Panc1 (cell line): ENCODE results near the gene IGF2R. TPM values are rescaled to one million over a fixed set of nuclear protein-coding genes. Genes with fewer than 3 reads are reported as not detected.

ENCODE experiments used
- ATAC-seq: fragments of 200-7000 bp; cut with Tn5 transposase; 2 replicates; pipeline ENCODE4 v1.9.1; 2020; ENCODE audit warnings: mild to moderate bottlenecking, moderate library complexity
- BruUV-seq: library from RNA; stranded (reverse); fragments of 400-500 nt; replicated peaks from 2 replicates; lab custom pipeline; 2021; lab: Mats Ljungman, UMichigan
- CTCF ChIA-PET: fragments of 300-600 bp; sonication (Branson Sonifier 250); formaldehyde crosslinking; loops from one replicate; lab custom pipeline; 2022; ENCODE audit warnings: antibody characterized with exemption; lab: Charles Lee
- POLR2A ChIA-PET: fragments of 300-600 bp; sonication (Branson Sonifier 250); formaldehyde crosslinking; loops from one replicate; lab custom pipeline; 2022; ENCODE audit warnings: antibody characterized with exemption; lab: Charles Lee
- DNase-seq: peaks from one replicate; pipeline ENCODE4 v3.0.0-alpha.2; 2010; ENCODE audit warnings: low read depth, low spot score
- H3K27ac ChIP-seq: 2 replicates; pipeline ENCODE4 v1.5.1; 2011; ENCODE audit warnings: mild to moderate bottlenecking, low read length, inconsistent platforms
- H3K27me3 ChIP-seq: fragments of 200-500 bp; sonication (Bioruptor generic); 2 replicates; pipeline ENCODE4 v1.6.0; 2014; ENCODE audit warnings: low read length, inconsistent platforms; ENCODE audit not compliant: control insufficient read depth, insufficient read depth
- H3K36me3 ChIP-seq: fragments of 200-500 bp; sonication (Bioruptor generic); 2 replicates; pipeline ENCODE4 v1.5.1; 2014; ENCODE audit warnings: inconsistent platforms, mild to moderate bottlenecking, low read length, moderate library complexity; ENCODE audit not compliant: control insufficient read depth, insufficient read depth
- H3K4me1 ChIP-seq: 2 replicates; pipeline ENCODE4 v1.5.1; 2011; ENCODE audit warnings: inconsistent platforms, mild to moderate bottlenecking, low read length, moderate library complexity; ENCODE audit not compliant: control insufficient read depth, insufficient read depth
- H3K4me3 ChIP-seq, 2 experiments: 2 replicates each; pipeline ENCODE4 v1.5.1; 2011 to 2012; ENCODE audit warnings: low read depth in 2 of 2, low read length in 2 of 2, mild to moderate bottlenecking in 2 of 2, inconsistent platforms in 1 of 2, moderate library complexity in 1 of 2
- H3K9me3 ChIP-seq: fragments of 200-500 bp; sonication (Bioruptor generic); 2 replicates; pipeline ENCODE4 v1.5.1; 2014; ENCODE audit warnings: low read depth, mild to moderate bottlenecking, inconsistent platforms, low read length, moderate library complexity; ENCODE audit not compliant: control insufficient read depth, insufficient read depth
- POLR2AphosphoS5 ChIP-seq: IDR thresholded peaks from 2 replicates; pipeline ENCODE4 v1.6.1; 2012; ENCODE audit warnings: mild to moderate bottlenecking, low read depth, low read length, moderate library complexity
- REST ChIP-seq, 2 experiments: IDR thresholded peaks; 2 replicates each; pipeline ENCODE4 v1.6.1; 2011 to 2012; ENCODE audit warnings: low read depth in 2 of 2, control low read depth in 1 of 2, low read length in 1 of 2, mild to moderate bottlenecking in 1 of 2, moderate library complexity in 1 of 2; ENCODE audit not compliant: insufficient read depth in 1 of 2
- SIN3A ChIP-seq: IDR thresholded peaks from 2 replicates; pipeline ENCODE4 v1.6.1; 2012; ENCODE audit warnings: low read depth, mild to moderate bottlenecking, low read length, moderate library complexity, borderline replicate concordance; ENCODE audit not compliant: insufficient read depth
- TCF7L2 ChIP-seq: IDR thresholded peaks from 2 replicates; pipeline ENCODE4 v1.6.1; 2011; ENCODE audit warnings: mild to moderate bottlenecking, low read depth, low read length, inconsistent platforms
- in situ Hi-C: cut with HindIII; loops from 2 replicates; pipeline ENCODE4 v1.10.0; 2016; ENCODE audit warnings: low sequenced_read_pairs, low pct_unique_long_range_greater_than_20kb
- intact Hi-C: fragments of 100-400 bp; cut with micrococcal nuclease; formaldehyde crosslinking; loops from one replicate; pipeline ENCODE4 v1.10.0; 2022; ENCODE audit not compliant: unreplicated experiment
- total RNA-seq: library from RNA; stranded (reverse); gene quantifications from one replicate; pipeline ENCODE4 v1.2.1, GENCODE V29; 2021; ENCODE audit not compliant: unreplicated experiment
- TF ChIP-seq, protein P1 (sequence below): fragments of 450-650 bp; IDR thresholded peaks from 2 replicates; pipeline ENCODE4 v1.5.1; 2017; ENCODE audit warnings: mild to moderate bottlenecking

Gene IGF2R
- total RNA-seq, 1 experiment from 2014 or later = 163 TPM

DNA sequence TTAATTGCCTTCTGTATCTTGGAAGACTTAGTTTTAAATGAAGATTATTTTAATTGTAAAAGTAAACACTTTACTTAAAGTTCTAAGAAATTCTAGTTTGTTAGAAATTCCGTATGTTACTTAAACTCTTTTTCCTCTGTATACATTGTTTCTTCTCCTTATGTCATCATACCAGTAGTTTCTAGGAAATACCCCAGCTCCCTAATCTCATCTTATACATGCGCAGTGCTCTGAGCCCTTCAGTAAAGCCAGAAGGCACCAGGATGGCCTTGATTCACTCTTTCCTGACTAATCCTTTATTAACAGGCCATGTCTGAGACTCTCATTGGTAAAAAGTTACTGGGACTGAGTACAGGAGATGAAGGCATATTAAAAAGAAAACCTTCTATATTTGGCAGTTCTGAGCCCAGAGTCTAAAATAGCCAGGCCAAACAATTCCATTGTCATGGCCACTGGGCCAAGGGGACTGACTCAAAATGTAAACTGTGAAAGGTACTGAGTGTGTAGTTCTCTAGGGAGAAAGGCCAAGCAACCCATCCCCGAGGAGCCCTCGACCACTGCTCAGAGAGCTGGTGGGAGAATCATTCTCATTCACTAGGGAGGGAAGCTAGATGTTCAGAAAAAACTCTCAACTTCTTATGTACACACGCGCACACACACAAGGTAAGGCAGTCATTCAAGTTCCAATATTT is 177.7 kb downstream of the IGF2R start:
- intact Hi-C loops (no loop called here), in situ Hi-C loops (no loop called here)
- Histone ChIP-seq H3K4me3 (no peak overlapping the region), H3K4me1 (no peaks in the 10 kb centered on the region), H3K36me3 (no peaks in the 10 kb centered on the region; the same call in 1 of the 2 replicates), H3K27ac (no peak overlapping the region), H3K9me3 (no peaks in the 10 kb centered on the region), H3K27me3 (no peaks in the 10 kb centered on the region)
- ATAC-seq = no peak
- no peak for DNase-seq
- ChIA-PET CTCF (no interaction called here), POLR2A (no interaction called here)
- BruUV-seq = no TSS peak
- no peak for TF ChIP-seq POLR2AphosphoS5
- no peak for TF ChIP-seq SIN3A

GRCh38 chr6:160147146-160147536 is 178.3 kb downstream of the IGF2R start:
- TF ChIP-seq, protein P1, sequence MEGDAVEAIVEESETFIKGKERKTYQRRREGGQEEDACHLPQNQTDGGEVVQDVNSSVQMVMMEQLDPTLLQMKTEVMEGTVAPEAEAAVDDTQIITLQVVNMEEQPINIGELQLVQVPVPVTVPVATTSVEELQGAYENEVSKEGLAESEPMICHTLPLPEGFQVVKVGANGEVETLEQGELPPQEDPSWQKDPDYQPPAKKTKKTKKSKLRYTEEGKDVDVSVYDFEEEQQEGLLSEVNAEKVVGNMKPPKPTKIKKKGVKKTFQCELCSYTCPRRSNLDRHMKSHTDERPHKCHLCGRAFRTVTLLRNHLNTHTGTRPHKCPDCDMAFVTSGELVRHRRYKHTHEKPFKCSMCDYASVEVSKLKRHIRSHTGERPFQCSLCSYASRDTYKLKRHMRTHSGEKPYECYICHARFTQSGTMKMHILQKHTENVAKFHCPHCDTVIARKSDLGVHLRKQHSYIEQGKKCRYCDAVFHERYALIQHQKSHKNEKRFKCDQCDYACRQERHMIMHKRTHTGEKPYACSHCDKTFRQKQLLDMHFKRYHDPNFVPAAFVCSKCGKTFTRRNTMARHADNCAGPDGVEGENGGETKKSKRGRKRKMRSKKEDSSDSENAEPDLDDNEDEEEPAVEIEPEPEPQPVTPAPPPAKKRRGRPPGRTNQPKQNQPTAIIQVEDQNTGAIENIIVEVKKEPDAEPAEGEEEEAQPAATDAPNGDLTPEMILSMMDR = no peak
- TF ChIP-seq POLR2AphosphoS5 = no peak
- ChIA-PET POLR2A (no interaction called here), CTCF (interaction anchor here (0.9 kb wide), 1 partner anchor 9 kb away, joined by 3 read pairs; no protein-coding TSS in a partner anchor)

DNA sequence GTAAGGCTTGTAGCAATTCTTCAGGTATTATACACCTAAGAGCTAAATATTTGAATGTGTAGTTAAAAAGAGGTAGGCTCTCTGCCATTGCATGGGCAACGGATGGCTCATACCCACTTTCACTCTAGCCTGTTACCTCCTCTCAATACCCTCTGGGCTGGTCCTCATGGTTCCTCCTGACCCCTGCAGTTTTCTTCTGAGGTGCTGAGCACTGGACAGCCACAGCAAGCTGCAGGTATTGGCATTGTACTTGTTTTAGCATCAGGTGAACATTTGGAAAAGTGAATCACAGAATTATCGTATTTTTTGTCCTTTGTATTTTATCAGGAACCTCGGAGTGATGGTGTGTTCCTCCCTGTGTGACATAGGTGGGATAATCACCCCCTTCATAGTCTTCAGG is 185.6 kb downstream of the IGF2R start:
- no peak for DNase-seq
- no peak overlapping the region for H3K27ac ChIP-seq
- BruUV-seq = no TSS peak
- CTCF ChIA-PET = no interaction called here
- H3K9me3 ChIP-seq = no peaks in the 10 kb centered on the region
- no peak overlapping the region for H3K4me3 ChIP-seq
- intact Hi-C loops (no loop called here), in situ Hi-C loops (no loop called here)
- no peaks in the 10 kb centered on the region; the same call in 1 of the 2 replicates for H3K36me3 ChIP-seq
- ATAC-seq = no peak
- H3K27me3 ChIP-seq = no peaks in the 10 kb centered on the region
- POLR2A ChIA-PET = no interaction called here
- H3K4me1 ChIP-seq = no peaks in the 10 kb centered on the region
- TF ChIP-seq REST (IDR thresholded peaks at IDR 0.05; ENCODE audit: insufficient read depth in 1 of 2, low read depth in 2 of 2, low read length in 1 of 2) (no peak), SIN3A (no peak), TCF7L2 (no peak), POLR2AphosphoS5 (no peak)
- TF ChIP-seq, protein P1 = no peak

More at GRCh38 chr6:160147146-160147536, 178.3 kb downstream of the IGF2R start:
- no peak for ATAC-seq
- Histone ChIP-seq H3K27ac (no peak overlapping the region), H3K9me3 (no peaks in the 10 kb centered on the region), H3K27me3 (no peaks in the 10 kb centered on the region), H3K36me3 (no peaks in the 10 kb centered on the region; the same call in 1 of the 2 replicates), H3K4me1 (no peaks in the 10 kb centered on the region), H3K4me3 (no peak overlapping the region)
- DNase-seq = no peak
- intact Hi-C loops (no loop called here), in situ Hi-C loops (no loop called here)
- no TSS peak for BruUV-seq
